ENCODE data around the gene CD300LD.
A peak's percentile ranks its signal among the peaks of the same experiment; 100 is the strongest.
"Not testable (repeated sequence)": the region's sequence is repeated elsewhere in the genome, so short reads cannot be mapped to it uniquely, and the experiment has no call there.

The CD300LD gene

GRCh38 chr17:74592087-74592990 lies at the start of gene CD300LD:
TSS of gene CD300LD (minus strand) at chr17:74592283. CDS start at chr17:74592202, 81 bp downstream.
- DNase-seq = peak; percentile 43

- peak; percentile 67 for DNase-seq
Observed at GRCh38 chr17:74641224-74641957, 49.3 kb upstream of the CD300LD start.

- peak; percentile 90 for DNase-seq
Observed at GRCh38 chr17:74639704-74640151, 47.6 kb upstream of the CD300LD start.

- DNase-seq = no peak
Observed at GRCh38 chr17:74637926-74638325, 45.8 kb upstream of the CD300LD start.

- DNase-seq = peak; percentile 35
Observed at GRCh38 chr17:74637265-74637664, 45.2 kb upstream of the CD300LD start.

GRCh38 chr17:74636541-74637085 lies 44.5 kb upstream of the CD300LD start:
- not testable (repeated sequence) for DNase-seq

- DNase-seq = no peak
Observed at GRCh38 chr17:74635418-74635817, 43.3 kb upstream of the CD300LD start.

- no peak for DNase-seq
Observed at GRCh38 chr17:74633326-74633725, 41.2 kb upstream of the CD300LD start.

GRCh38 chr17:74632617-74633016 lies 40.5 kb upstream of the CD300LD start:
- DNase-seq = peak; percentile 17

- peak; percentile 97 for DNase-seq
Observed at GRCh38 chr17:74631468-74632450, 39.7 kb upstream of the CD300LD start.

GRCh38 chr17:74630251-74630650 lies 38.2 kb upstream of the CD300LD start:
- not testable (repeated sequence) for DNase-seq

GRCh38 chr17:74625661-74626060 lies 33.6 kb upstream of the CD300LD start:
- DNase-seq = peak; percentile 20

GRCh38 chr17:74624131-74624530 lies 32.0 kb upstream of the CD300LD start:
- DNase-seq = no peak

- peak; percentile 67 for DNase-seq
Observed at GRCh38 chr17:74623693-74624093, 31.6 kb upstream of the CD300LD start, which contains the start of gene CD300E. TSS of gene CD300E (minus strand) at chr17:74623738. CDS start at chr17:74623621, 117 bp downstream.

GRCh38 chr17:74619077-74619673 lies 27.1 kb upstream of the CD300LD start:
- no peak for DNase-seq

- DNase-seq = no peak
Observed at GRCh38 chr17:74618451-74618850, 26.4 kb upstream of the CD300LD start.

GRCh38 chr17:74616696-74617095 lies 24.6 kb upstream of the CD300LD start:
- DNase-seq = no peak

- DNase-seq = no peak
Observed at GRCh38 chr17:74612046-74612445, 20.0 kb upstream of the CD300LD start.

GRCh38 chr17:74610108-74610507 lies 18.0 kb upstream of the CD300LD start:
- DNase-seq = peak; percentile 3

- DNase-seq = no peak
Observed at GRCh38 chr17:74608511-74608910, 16.4 kb upstream of the CD300LD start.

- DNase-seq = peak; percentile 27
Observed at GRCh38 chr17:74607221-74607620, 15.1 kb upstream of the CD300LD start.

- no peak for DNase-seq
Observed at GRCh38 chr17:74606050-74606449, 14.0 kb upstream of the CD300LD start.

Data from MV-4-11 (cell line).